SU-DHL-6 (cell line): ENCODE measurements around the gene SPP1.

Source experiments
- H2AFZ ChIP-seq: fragments of 200-600 bp; sonication (generic); 2 replicates; pipeline ENCODE4 v1.6.1; 2014; ENCODE audit warnings: low read depth, mild to moderate bottlenecking, moderate library complexity, mixed read lengths, antibody characterized with exemption, low read length; ENCODE audit not compliant: severe bottlenecking
- H3F3A ChIP-seq: fragments of 200-600 bp; shearing (Covaris generic); 2 replicates; pipeline ENCODE4 v1.6.0; 2016; ENCODE audit warnings: antibody characterized with exemption, mild to moderate bottlenecking; ENCODE audit not compliant: insufficient read depth
- H3K27ac ChIP-seq: fragments of 200-600 bp; sonication (generic); 2 replicates; pipeline ENCODE4 v1.5.1; 2016; ENCODE audit warnings: low read depth, mild to moderate bottlenecking, low read length, moderate library complexity, mixed read lengths
- H3K27me3 ChIP-seq: fragments of 200-600 bp; sonication (generic), shearing (Covaris generic); 2 replicates; pipeline ENCODE4 v1.6.0; 2014; ENCODE audit warnings: mild to moderate bottlenecking, low read length
- H3K36me3 ChIP-seq: fragments of 200-600 bp; sonication (generic); 2 replicates; pipeline ENCODE4 v1.6.1; 2014; ENCODE audit warnings: mild to moderate bottlenecking, low read length, mixed read lengths
- H3K4me2 ChIP-seq: fragments of 300-600, 200-600 bp; shearing (Covaris generic), sonication (generic); 2 replicates; pipeline ENCODE4 v1.6.0; 2014; ENCODE audit warnings: low read length, low read depth, mild to moderate bottlenecking; ENCODE audit not compliant: poor library complexity, severe bottlenecking
- H3K4me3 ChIP-seq: fragments of 200-600 bp; sonication (generic); 2 replicates; pipeline ENCODE4 v1.5.1; 2014; ENCODE audit warnings: antibody characterized with exemption, low read length, mild to moderate bottlenecking, mixed read lengths; ENCODE audit not compliant: insufficient read depth, poor library complexity, severe bottlenecking
- H3K79me2 ChIP-seq: fragments of 200-600 bp; sonication (generic); 2 replicates; pipeline ENCODE4 v1.6.1; 2014; ENCODE audit warnings: mild to moderate bottlenecking, low read length, moderate library complexity; ENCODE audit not compliant: insufficient read depth
- H3K9ac ChIP-seq: fragments of 200-600 bp; sonication (generic); 2 replicates; pipeline ENCODE4 v1.7.0; 2014; ENCODE audit warnings: mild to moderate bottlenecking, low read length
- H3K9me2 ChIP-seq: fragments of 200-600 bp; sonication (generic); replicated peaks from 2 replicates; pipeline ENCODE4 v1.6.1; 2014; ENCODE audit warnings: low read length; ENCODE audit not compliant: insufficient read depth
- H3K9me3 ChIP-seq: fragments of 200-600 bp; sonication (generic); 2 replicates; pipeline ENCODE4 v1.6.1; 2014; ENCODE audit warnings: low read length, mixed read lengths; ENCODE audit not compliant: insufficient read depth
- H4K20me1 ChIP-seq: fragments of 200-600 bp; sonication (generic); 2 replicates; pipeline ENCODE4 v1.6.1; 2014; ENCODE audit warnings: low read depth, mild to moderate bottlenecking, antibody characterized with exemption, low read length, moderate library complexity, mixed read lengths
- EZH2phosphoT487 ChIP-seq: fragments of 200-600 bp; sonication (generic), shearing (Covaris generic); conservative IDR thresholded peaks from 2 replicates; pipeline ENCODE4 v1.6.1; 2018; ENCODE audit warnings: mild to moderate bottlenecking, antibody characterized with exemption, low read length, moderate library complexity, mixed read lengths
- TF ChIP-seq, protein P1 (sequence below): fragments of 200-600 bp; sonication (generic); IDR thresholded peaks from one replicate; pipeline ENCODE4 v1.5.1; 2017; ENCODE audit warnings: antibody characterized with exemption, mild to moderate bottlenecking, low read length, moderate library complexity; ENCODE audit not compliant: insufficient read depth, poor library complexity, severe bottlenecking

SPP1 gene

DNA sequence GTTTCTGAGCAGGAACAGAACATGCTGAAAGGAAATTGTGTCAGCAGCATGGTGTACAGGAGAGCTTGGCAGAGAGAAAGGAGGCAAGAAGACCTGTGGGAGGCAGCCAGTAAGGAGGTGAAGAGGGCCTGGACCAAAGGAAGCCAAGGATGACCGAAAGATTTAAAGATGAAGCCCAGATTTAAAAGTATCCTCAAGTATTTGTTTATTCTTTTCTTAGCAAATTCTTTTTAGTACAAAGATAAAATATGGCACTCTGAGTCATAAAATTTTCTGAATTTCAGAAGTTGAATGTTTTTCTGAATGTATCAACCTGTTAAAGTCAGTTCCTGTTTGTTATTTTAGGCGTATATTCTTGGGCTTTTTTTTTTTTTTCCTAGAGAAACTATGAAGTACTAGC is 35.5 kb downstream of the SPP1 start:
- no peak overlapping the region for H3K4me3 ChIP-seq
- H3K4me2 ChIP-seq, result no peak overlapping the region
- TF ChIP-seq EZH2phosphoT487, result no peak
- TF ChIP-seq, protein P1, sequence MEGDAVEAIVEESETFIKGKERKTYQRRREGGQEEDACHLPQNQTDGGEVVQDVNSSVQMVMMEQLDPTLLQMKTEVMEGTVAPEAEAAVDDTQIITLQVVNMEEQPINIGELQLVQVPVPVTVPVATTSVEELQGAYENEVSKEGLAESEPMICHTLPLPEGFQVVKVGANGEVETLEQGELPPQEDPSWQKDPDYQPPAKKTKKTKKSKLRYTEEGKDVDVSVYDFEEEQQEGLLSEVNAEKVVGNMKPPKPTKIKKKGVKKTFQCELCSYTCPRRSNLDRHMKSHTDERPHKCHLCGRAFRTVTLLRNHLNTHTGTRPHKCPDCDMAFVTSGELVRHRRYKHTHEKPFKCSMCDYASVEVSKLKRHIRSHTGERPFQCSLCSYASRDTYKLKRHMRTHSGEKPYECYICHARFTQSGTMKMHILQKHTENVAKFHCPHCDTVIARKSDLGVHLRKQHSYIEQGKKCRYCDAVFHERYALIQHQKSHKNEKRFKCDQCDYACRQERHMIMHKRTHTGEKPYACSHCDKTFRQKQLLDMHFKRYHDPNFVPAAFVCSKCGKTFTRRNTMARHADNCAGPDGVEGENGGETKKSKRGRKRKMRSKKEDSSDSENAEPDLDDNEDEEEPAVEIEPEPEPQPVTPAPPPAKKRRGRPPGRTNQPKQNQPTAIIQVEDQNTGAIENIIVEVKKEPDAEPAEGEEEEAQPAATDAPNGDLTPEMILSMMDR, result no peak
- H3K9me3 ChIP-seq, result no peaks in the 10 kb centered on the region
- H3K27ac ChIP-seq, result no peak overlapping the region
- H3K27me3 ChIP-seq, result no peaks in the 10 kb centered on the region
- H4K20me1 ChIP-seq, result no peaks in the 10 kb centered on the region
- H3K36me3 ChIP-seq, result no peaks in the 10 kb centered on the region
- H3K9ac ChIP-seq, result no peak overlapping the region
- H3F3A ChIP-seq, result no peaks in the 10 kb centered on the region
- no peak overlapping the region for H2AFZ ChIP-seq
- H3K79me2 ChIP-seq, result no peaks in the 10 kb centered on the region
- no peaks in the 10 kb centered on the region for H3K9me2 ChIP-seq

DNA sequence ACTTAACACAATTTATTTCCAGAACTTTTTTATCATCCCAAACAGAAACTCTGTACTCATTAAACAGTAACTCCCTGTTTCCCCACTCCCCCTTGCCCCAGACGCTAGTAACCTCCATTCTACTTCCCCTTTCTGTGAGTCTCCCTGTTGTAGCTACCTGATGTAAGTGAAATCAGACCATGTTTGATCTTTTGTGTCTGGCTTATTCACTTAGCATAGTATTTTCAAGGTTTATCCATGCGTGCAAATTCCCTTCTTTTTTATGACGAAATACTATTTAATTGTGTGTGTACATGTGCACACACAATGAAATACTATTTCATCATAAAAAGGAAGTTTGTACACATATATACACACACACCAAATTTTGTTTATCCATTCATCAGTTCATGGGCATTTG is 37.1 kb downstream of the SPP1 start:
- Histone ChIP-seq H3K9ac (no peak overlapping the region), H4K20me1 (no peaks in the 10 kb centered on the region), H2AFZ (no peak overlapping the region), H3K4me2 (no peak overlapping the region), H3K79me2 (no peaks in the 10 kb centered on the region), H3K36me3 (no peaks in the 10 kb centered on the region), H3K9me2 (no peaks in the 10 kb centered on the region), H3K9me3 (no peaks in the 10 kb centered on the region), H3K4me3 (no peak overlapping the region), H3K27me3 (no peaks in the 10 kb centered on the region), H3F3A (no peaks in the 10 kb centered on the region), H3K27ac (no peak overlapping the region)
- TF ChIP-seq, protein P1, result no peak
- TF ChIP-seq EZH2phosphoT487, result no peak

- TF ChIP-seq EZH2phosphoT487, result no peak
- TF ChIP-seq, protein P1, result no peak
- Histone ChIP-seq H3K27me3 (no peaks in the 10 kb centered on the region), H3K27ac (no peak overlapping the region), H4K20me1 (no peaks in the 10 kb centered on the region), H3K9me3 (no peaks in the 10 kb centered on the region), H2AFZ (no peak overlapping the region), H3K9me2 (no peaks in the 10 kb centered on the region), H3K36me3 (no peaks in the 10 kb centered on the region), H3K79me2 (no peaks in the 10 kb centered on the region), H3K4me2 (no peak overlapping the region), H3K9ac (no peak overlapping the region), H3F3A (no peaks in the 10 kb centered on the region), H3K4me3 (no peak overlapping the region)
Observed at GRCh38 chr4:88014386-88014905, 38.9 kb downstream of the SPP1 start.
